Stimulated activated CD4-positive, alpha-beta T cell treated with anti-CD3 and anti-CD28 coated beads, Interleukin-4, amount 100 ng/mL, for 1 hour (primary cell): ENCODE data around the gene TNIK.
"Not testable (repeated sequence)": the region's sequence is repeated elsewhere in the genome, so short reads cannot be mapped to it uniquely, and the experiment has no call there.

ENCODE experiments used
- DNase-seq: peaks from one replicate; pipeline ENCODE4 v3.0.0-alpha.2; 2020

TNIK gene

DNA sequence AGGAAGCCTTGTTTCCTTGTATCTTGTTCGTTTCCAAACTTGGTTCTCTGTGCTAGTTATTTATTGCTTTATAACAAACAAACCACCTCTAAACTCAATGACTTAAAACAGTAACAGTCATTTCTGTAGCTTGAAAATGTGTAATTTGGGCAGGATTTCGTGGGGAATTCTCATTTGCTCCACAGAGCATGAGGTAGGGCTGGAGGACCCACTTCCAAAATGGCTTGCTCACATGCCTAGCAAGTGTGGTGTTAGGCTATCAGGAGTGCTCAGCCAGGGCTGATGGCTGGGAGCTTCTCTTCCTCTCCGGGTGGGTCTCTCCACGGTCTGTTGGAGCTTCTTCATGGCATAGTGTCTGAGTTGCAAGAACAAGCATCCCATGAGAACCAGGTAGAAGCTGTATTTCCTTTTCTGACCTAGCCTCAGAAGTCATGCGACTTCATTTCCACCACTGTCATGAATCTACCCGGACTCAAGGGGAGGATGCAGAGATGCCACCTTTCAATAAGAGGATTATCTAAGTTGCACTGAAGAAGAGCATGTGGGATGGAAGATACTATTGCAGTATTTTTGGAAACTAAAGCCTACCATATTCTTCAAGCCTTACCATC is 8.2 kb upstream of the TNIK start:
- no peak for DNase-seq

DNA sequence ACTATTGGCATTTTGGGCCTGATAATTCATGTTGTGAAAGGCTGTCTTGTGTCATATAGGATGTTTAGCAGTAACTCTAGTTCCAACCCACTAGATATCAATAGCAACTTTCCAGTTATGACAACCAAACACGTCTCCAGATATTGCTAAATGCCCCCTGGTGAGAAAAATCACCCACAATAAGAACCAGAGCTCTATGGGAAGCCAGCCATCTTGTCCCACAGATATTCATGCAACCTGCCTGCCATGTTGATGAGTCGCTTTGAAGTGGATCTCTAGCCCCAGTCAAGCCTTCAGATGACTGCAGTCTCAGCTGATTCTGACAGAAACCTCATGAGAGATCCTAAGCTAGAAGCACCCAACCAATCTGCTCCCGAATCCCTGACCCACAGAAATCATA is 5.6 kb upstream of the TNIK start:
- DNase-seq: no peak

DNA sequence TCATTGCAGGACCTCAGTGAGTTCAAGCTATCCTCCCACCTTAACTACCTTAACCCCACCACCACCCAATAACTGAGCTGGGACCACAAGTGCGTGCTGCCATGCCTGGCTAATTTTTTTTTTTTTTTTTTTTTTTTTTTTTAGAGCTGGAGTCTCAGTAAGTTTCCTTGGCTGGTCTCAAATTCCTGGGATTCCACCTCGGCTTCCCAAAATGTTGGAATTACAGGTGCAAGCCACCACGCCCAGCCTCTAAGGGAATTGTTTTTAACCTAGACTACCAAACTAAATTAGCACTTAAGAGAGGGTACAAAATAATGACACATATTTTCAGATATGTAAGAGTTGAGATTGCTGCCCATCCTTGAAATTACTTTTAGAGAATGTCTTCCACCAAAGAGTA is 4.3 kb upstream of the TNIK start:
- DNase-seq: no peak

DNA sequence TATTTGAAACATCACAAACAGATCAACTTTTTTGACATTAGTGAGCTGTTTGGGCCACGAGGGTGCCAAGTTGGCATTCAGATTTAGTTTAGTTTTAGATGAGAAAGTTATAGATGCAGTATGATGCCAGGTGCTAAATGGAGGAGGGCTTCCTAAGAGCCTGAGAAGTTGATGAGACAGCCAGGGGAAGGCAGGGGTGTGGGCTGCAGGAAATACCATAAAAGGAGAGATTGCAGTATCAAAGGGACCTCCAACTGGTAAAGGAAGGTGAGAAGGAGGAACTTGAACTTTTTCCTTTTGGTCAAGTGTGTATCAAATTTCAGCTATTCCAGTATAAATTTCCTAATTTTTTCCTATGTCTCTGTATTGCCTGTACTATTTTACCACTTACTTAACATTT is 2.0 kb upstream of the TNIK start:
- peak; percentile 10 for DNase-seq

DNA sequence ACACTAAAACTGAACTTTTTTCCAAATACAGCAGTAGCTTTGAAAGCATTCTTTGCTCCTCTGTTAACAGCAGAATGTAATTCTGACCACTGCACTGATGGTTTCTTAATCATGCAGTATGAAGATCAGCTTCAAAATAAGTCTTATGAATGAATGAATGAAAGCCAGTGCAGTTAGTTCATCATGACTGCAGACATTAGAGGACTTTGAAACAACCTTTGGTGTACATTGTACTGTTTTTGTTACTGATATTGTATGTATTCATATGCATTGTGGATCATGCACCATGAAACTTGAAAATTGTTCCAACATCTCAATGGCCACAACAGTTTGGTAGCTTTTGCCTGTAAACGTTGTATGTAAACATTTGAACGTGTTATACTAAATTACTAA is 1.3 kb upstream of the TNIK start:
- no peak for DNase-seq

DNA sequence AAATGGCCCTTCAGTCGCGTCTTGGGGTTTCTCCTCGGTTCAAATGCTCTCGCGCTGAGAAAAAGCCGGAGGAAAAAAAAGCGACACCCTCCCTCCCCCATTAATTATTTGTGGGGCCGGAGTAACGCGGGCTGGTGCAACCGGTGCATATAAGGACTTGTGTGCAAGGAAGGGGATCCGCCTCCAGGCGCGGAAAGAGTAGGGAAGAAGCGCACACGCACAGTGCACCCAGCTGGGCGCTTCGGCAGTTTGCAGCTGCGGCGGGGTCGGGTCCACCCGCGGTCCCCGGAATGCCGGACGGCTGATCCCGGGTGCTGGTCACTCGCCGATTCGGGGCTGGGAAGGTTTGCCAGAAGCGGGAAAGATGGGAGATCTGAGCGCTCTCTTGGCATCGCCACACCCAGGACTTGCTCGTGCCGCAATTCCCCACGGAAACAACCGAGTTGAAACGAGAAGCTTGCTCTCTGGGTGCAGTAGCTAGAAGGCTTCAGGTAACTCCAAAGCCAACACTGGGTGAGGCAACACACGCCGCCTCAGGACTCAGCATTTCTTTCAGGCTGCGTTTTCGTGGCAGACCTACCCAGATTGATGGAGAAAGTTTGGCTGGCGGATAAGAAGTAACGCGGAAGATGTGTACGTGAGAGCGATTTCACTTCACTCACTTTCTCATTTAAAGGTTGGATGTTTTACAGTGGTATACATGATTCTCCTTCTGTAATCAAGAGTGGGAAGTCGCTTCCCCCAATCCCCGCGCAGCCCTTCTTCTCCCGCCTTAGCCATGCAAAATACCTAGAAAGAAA is 720 bp upstream of the TNIK start:
- DNase-seq: peak; percentile 48

DNA sequence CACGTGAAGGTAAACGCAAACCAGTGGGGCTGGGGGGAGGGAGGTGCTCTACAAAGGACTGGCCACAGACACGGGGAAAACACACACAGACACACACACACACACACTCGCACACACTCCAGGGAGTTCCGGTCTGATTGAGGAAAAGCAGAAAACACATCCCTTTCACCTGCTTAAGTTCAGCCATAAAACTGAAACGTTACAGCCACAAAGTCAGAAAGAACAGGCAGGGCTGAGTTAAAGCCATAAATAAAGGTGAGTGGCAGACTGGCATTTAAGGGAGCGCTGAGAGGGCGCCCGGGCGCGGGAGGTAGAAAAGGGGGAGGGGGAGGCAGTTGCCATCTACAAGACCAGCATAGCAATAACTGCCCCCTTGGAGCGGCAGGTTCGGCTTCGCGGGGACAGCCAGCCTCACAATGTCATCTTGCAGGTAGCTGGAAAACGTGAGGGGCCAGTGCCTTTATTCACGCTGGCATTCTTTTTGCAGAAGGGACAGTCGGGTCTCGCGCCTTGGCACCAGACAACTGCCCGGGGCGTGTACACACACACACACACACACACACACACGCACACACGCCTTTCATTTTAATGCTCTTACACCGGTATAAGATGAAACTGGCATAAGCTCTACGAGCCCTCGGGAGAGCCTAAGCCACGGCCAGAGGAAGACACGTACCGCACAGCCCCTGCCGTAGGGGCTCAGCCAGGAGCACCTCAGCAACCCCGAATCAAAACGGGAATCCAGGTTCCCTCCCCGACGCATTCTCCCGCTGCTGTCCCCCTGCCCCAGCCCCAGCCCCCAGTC is 866 bp downstream of the TNIK start:
- peak; percentile 50 for DNase-seq

DNA sequence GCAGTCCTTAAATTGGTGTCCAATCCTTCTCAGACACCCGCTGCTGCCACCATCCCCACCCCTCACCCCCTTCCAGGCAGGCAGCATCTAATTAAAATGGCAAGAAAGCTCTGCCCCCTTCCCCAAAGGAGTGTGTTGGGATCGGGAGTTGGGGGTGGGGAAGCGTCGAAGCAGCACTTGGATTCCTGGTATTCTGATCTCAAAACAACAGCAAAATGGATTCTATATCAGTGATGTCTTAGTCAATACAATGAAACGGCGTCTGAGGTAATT is 1.4 kb downstream of the TNIK start:
- no peak for DNase-seq

DNA sequence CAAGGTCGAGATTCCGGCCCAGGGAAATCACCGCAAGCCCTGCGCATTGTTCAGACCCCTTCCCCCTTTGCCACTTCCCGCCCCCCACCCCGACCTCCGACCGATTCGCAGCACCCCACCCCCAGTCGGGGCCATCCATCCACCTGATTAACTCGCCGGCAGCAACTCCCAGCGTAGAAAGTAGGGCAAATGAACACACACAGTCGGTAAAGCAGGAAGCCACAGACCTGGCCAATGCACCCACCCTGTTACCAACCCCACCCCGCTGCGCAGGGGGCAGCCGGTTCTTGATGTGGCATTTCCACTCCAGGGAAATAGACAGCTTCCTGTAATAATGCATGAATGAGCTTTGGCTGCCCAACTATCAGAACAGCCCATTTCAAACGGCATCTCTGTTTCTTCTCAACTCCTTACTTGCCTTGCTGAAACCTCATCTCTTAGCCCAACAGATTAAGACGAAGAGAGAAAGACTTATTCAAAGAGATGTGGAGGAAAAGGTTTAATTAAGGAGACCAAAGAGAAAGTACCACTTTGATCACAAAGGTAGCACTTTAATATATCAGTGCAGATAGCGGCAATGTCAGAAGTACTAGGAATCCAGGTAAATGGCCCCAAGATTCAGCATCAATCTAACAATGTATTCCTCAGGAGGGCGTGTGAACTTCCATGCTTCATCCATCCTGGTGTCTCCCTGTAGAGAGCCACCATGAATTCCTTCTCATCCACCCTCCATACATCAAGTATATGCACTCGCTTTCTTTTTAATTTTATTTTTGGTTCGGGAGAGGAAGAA is 1.9 kb downstream of the TNIK start:
- DNase-seq: peak; percentile 14

DNA sequence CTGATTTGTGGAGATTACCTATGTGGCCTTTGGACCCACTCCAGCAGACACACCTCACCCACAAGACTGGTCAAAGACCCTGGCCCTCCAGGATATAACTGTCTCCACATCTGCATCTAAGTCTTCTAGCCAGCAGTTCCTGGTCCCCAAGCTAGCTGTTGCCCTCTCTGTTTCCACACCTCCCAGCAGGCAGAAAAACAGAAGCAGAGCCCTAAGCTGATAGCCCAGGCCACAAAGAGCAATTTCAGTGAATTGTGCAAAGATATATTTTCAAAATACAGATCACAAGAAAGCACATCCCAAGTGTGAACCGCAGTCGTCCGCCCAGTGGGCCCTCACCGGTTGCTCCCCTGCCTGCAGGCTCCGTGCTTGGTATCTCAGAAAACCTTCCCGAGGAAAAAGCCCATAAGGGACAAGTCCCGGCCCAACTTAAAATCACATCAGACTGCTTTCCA is 2.6 kb downstream of the TNIK start:
- no peak for DNase-seq

DNA sequence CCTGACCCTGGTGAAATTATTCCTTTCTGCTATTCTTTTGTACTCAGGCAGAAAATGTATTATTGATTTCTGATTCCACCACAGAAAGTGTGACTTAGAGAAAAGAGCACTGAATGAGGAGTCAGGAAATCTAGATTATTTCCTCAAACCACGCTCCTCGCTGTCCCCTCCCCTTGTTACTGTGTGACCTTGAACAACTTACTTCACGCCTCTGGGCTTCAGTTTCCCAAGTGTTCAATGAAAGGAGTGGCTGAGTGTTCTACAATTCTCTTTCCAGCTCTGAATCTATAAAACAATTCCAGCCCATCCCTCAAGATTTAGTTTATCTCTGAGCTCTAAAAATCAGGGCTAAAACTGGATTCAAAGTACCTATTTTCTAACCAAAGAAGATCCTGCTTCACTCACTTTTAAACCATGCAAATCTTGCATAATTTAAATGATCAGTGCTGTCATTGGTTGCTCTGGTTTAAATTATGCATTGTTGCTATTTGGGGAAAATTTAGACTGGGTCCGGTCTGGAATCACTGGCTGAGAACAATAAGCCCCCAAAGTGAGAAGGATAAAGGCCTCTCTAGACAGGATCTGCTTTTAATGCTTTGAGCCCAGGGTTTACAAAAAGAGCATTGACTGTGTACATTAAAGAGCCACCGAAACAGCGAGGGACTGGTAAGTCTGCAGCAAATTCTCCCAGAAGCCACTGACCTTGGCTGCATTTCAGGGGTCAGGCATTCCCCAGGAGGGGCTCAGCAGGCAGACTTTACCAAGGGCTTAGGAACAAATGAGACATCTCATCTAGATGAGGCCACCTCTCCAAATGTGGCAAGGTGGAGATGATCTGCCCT is 3.2 kb downstream of the TNIK start:
- DNase-seq: no peak

DNA sequence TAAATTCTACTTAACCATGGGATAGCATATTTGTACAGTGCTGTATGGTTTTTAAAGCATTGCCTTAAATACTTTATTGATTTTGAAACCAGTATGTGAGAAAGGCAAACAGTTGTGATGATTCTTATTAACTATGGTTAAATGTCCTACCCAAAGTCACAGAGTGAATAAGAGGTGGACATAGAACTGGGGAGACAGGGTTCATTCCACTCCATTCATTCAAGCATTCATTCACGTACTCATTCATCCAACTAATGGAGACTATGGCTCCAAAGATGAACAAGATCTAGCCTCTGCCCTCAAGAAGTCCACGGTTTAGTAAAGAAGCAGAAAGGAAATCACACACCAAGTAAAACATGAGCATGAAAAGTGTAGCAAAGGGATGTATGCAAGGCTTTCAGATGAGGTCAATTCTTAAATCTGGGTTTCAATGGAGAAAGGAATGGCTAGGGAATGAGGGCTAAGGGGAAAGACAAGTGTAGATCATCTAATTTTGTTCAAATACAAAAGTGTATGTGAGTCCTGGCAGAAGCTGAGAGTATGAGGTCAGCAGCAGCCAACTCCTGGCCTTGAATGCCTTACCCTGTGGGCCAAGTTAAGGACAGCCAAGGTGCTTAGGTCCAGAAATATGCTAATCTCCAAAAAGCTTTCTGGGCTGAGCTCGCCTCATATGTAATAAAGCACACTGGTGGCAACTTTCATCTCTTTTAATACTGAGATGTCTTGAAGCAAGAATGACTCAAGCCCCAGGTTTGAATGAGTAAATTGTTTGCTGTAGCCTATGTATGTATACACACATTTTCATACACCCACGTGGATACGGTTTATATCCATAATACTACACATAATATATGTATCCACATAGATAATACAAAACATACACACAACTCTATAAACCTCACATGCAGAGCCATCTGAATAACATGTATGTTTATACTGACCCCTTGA is 4.3 kb downstream of the TNIK start:
- no peak for DNase-seq

DNA sequence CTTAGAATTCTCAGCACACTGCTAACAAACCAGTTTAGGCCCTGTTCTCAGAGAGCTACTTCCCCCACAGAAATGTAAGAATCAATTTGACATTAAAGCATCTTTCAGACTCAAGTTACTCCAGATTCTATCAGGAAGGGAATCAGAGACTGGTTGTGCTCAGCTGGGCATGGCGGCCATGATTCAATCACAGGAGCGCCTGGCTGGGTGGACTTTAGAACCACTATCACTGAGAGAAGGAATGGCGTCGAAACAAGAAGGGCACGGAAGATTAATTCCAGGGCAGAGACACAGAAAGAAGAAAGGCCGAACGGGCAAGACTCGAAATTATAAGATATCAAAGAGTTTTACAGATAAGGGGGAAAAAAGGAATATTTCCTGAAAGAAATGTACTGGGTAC is 6.2 kb downstream of the TNIK start:
- no peak for DNase-seq

DNA sequence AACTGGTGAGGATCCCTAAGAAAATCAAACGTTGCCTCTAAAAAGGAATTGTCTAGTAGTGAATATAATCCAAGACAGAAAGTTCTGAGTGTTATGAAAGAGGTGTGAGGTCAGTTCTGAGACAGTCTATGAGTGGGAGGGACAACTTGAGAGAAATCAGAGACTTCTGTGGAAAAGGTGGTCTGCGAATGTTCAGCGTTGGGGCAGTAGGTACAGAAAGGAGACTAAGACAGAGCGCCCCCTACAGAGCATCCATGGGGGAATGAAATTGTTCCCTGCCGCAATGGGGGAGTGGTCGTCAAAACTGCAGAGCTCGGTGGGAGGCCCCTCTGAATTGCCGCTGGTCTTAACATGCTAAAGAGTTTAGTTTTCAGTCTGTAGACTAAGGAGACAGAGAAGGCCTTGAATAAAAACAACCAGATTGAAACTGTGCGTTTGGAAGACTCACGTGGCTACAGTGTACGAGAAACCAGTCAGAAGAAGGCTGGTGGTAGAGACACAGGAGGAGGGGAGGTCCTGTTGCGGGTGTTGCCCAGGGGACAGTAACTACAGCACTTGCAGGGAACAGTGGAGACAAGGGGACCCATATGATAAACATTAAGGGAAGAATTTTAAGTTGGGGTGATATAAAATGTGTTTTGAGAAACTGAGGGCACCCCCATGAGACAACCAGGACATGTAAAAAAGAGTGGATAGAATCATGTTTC is 6.9 kb downstream of the TNIK start:
- no peak for DNase-seq

DNA sequence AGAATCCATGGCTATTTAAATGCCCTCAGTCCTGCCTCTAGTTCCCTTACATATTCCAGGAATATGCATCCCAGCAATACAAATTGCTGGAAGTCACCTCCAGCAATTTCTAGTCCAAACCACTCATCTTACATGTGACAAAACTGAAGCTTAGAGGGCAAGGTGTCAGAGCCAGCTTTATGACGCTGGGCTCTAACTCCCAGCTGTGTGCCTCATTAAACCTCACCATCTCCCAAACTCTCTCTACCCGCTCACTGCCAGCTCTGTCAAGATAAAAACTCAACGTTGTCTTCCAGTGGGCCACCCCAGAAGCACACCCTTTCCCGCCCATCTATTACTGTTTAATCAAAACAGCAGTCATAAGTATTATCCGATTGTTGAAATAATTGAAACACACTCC is 7.9 kb downstream of the TNIK start:
- DNase-seq: no peak

DNA sequence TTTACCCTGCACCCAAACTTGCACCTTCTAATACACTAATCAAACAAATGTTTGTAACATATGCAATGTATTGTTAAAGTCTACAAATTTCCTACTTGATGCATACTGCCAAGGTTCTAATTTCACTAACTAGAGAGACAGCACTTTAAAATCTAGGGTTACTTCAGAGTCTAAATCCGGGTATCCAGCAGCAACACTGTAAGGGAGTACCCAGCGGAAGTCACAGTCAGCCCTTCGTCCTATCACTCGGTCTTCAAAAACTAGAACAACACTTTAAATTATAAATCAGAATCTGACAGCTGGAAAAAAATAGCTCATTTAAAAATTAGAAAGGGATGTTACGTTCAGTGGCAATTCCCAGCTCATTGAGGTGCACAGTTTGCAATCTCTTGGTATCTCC is 8.3 kb downstream of the TNIK start:
- DNase-seq: no peak

DNA sequence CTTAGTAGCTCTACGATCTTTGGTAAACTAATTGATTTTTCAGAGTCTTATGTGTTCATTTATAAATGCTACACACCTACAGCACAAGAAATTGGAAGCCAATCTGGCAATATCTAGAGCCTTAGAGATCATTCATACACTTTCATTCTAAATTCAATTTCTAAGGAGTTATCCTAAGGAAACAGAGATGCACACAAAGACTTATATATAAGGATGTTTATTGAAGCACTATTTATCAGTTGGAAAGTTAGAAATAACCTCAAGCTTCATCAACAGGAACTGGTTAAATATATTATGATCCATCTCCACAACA is 12.7 kb downstream of the TNIK start:
- DNase-seq: not testable (repeated sequence)

DNA sequence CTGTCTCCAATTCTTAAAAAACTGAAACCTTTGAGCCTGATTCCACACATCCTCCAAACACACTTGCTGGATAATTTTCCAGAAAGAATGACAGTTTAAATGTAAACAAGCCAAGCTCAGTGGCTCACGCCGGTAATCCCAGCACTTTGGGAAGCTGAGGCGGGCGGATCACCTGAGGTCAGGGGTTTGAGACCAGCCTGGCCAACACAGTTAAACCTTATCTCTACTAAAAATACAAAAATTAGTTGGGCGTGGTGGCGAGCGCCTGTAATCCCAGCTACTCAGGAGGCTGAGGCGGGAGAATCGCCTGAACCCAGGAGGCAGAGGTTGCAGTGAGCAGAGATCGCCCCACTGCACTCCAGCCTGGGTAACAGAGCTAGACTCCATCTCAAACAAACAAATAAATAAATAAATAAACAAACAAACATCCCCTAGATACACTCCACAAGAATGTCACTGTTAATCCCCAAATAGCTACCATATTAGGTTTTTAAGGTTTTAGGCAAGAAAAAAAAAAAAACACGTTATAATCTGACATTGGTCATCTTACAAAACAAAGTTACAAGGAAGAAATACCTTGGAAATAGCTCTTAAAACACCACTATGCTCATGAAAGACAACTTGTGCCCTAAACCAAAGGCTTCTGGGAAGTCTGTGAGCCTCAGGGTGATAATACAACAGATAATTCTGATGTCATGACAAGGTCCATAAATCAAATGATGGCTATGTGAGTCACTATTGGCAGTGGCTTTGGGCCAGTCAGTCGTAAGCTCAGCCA is 13.2 kb downstream of the TNIK start:
- no peak for DNase-seq

DNA sequence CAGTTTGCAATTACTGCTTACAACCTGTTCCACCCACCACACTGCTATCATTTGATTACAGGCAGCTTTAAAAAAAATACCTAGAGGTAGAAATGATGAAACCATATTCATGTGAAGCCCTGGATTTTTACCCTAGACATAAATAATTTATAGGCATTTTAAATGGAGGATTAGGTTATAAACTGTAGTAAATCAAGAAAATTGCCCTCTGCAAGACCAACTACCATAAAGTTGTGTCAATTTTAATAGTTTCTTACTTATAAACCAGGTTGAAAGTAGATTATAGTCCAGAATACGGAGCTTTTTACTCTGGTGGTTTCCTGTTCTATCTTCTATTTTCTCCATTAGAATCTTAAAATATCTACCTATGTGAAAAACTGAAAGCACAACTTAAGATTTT is 13.9 kb downstream of the TNIK start:
- no peak for DNase-seq

DNA sequence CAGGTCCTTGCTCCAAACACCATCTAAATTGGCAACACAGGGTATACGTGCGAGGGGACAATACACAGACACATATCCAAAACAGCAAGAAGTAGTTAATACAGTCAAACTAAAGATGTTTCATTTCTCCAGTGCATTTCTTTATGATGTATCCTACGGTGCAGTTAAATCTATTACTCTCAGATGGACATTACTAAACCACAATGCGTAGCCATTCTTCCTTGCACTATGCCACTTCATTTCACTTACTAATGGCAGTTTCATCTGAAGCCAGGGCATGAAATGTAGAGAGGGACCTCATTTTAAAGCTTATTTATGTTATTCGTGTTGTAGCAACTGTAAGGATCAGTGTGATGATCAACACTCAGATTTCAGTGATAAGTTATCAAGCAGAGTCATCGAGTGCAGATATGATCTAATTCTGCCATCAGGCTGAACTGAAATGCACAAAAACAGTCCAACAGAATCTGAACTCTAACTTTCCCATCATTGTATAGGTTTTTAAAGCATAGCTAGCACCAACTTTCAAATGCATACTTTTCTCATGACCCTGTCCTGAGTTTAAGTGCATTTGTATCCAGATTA is 14.5 kb downstream of the TNIK start:
- DNase-seq: no peak
